NCI-H510A treated with DMSO at 0.1 percent for 48 hours (cell line): ENCODE data around the gene INSYN1.
A peak's percentile ranks its signal among the peaks of the same experiment; 100 is the strongest.
"Not testable (repeated sequence)": the region's sequence is repeated elsewhere in the genome, so short reads cannot be mapped to it uniquely, and the experiment has no call there.

Source experiments
- DNase-seq: peaks from one replicate; lab custom pipeline; 2025; lab: John Stamatoyannopoulos, UW

The INSYN1 gene, protein sequence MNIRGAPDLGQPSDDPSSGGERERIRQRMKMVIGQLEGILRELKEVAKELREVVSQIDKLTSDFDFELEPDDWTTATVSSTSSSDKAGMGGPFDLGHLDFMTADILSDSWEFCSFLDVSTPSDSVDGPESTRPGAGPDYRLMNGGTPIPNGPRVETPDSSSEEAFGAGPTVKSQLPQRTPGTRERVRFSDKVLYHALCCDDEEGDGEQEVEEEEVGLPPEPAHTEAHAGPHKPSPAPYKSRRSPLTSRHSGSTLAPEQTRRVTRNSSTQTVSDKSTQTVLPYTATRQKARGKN

GRCh38 chr15:73753250-73754130 lies at the start of gene INSYN1:
TSS of gene INSYN1 (minus strand) at chr15:73753351. CDS start at chr15:73751130, 2,221 bp downstream.
- DNase-seq, result no peak

GRCh38 chr15:73802431-73803041 lies 49.4 kb upstream of the INSYN1 start:
- DNase-seq, result no peak

DNA sequence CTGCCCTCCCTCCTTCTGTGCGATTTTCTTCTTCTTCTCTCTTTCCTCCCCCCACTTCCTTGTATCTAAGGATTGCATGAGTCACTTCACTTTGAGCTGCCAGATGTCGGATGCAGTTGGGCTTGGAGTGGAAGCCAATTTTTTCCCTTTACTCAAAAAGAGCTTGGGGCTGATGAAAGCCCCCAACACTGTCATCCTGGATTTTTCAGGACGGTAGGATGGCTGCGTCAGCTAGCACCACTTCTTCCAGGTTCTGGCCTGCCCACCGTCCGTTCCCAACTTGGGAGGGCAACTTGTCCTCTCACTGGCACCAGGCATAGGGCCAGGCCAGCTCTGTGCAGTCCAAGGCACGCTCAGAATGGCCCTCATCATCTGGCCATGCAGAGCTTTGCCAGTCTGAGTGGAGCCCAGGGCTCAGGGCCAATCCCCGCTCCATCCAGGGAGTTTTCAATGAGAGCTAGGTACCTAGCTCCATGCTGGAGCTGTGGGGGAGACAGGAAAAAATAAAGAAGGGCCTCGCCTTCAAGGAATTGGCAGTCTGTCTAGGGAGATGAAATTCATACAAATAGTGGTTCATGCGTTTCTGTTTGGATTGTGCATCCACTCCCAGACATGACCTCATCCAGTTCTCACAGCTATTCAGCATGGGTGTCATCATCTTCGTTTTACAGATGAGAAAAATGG lies 47.7 kb upstream of the INSYN1 start:
- DNase-seq, result no peak

- no peak for DNase-seq
Measured at GRCh38 chr15:73799466-73799865, 46.3 kb upstream of the INSYN1 start.

DNA sequence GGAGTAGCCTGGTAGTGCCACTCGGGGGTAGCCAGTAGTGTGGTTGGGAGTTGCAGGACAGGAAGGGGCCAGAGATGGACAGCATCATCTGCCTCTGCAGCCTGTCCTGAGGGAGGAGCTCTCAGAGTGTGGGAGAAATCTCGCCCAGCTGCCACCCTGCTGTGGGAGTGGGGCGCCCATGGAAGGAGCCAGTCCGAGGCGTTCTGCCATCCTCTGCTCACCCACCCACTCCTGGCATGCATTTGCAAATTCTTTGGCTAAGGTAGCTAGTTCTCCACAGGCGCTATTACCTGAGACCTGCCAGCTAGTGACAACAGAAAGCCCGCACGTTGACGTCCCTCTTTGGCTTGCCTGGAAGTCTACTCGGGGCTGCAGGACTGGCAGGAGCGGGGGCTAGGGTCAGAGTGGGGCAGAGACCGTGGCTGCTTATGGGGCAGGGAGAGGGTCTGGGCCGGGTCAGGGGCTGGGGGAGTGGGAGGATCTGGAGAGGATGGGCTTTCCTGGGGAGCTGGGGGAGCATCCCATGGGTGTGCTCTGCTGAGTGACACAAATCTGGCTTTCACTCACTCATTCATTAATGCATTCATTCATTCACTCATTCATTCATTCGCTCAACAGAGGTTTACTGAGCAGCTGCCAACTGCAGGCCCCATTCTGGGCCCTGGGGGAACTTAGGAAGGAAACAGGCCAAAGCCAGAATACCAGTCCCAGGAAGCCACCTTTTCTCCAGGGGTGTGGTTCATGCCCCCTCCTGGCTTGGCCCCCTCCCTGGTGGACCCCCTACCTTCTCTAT lies 44.4 kb upstream of the INSYN1 start:
- no peak for DNase-seq

GRCh38 chr15:73796331-73796831 lies 43.2 kb upstream of the INSYN1 start:
- no peak for DNase-seq

DNA sequence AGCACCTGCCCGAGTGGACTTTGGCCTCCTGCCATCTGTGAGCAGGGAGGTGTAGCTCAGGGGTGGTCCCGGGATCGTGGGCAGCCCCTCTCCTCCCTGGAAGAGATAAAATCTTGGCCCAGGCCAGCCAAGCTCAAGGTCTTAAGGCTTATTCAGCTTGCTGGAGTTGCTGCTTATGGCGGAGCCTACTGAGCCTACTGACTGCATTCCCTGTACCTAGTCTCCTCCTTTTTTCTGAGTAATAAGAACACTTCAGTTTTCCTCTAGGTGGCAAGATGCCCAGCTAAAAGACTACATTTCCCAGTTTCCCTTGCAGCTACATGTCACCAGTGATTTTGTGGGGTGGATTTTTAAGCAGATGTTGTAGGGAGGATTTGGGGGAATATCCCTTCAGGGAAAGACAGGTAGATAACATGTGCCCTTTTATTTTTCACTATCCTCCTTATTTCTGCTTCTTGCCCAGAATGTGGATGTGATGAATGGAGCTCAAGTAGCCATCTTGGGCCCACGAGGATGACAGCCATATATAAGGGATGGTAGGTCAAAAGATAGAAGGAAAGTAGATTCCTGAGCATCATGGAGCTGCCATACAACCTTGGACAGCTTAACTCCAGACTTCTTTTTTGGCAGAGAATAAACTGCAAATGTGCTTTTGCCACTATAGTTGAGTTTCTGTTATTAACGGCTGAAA lies 41.4 kb upstream of the INSYN1 start:
- peak; percentile 3 for DNase-seq

DNA sequence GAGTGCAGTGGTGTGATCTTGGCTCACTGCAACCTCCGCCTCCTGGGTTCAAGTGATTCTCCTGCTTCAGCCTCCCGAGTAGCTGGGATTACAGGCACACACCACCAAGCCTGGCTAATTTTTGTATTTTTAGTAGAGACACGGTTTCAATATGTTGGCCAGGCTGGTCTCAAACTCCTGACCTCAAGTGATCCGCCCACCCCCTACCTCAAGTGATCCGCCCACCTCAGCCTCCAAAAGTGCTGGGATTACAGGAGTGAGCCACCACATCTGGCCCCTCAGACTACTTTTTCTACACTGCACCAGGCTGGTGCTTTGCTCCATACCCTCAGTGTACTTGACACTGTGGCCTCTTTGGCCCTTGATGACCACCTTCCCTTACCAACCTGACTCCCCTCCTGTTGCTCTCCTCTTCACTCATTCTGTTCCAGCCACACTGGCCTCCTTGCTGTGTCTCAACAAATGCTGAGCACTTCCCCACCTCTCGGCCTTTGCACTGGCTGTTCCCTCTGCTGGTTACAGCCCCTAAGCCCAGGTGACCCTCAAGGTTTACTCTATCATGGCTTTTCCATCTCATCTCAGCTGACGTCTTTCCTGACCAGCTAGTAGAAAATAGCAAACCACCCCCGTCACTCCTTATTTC lies 39.9 kb upstream of the INSYN1 start:
- not testable (repeated sequence) for DNase-seq

DNA sequence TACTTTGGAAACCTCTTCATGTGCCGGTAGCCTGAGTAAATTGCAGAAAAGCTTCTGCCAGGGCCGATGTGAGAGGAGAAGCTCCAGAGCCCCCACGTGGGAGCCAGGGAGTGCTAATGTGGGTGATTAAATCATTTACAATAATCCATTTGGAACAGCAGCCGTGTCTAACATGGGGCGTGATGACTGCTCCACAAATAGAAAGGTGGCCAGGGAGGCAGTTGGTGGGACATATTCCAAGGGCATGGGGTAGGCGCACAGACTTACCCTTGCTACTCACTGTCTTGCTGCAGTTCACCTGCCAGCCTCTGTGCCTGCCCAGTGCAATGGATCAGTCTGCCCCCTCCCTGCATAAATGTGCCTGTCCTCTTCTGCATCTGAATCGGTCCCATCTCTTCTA lies 39.3 kb upstream of the INSYN1 start:
- no peak for DNase-seq

DNA sequence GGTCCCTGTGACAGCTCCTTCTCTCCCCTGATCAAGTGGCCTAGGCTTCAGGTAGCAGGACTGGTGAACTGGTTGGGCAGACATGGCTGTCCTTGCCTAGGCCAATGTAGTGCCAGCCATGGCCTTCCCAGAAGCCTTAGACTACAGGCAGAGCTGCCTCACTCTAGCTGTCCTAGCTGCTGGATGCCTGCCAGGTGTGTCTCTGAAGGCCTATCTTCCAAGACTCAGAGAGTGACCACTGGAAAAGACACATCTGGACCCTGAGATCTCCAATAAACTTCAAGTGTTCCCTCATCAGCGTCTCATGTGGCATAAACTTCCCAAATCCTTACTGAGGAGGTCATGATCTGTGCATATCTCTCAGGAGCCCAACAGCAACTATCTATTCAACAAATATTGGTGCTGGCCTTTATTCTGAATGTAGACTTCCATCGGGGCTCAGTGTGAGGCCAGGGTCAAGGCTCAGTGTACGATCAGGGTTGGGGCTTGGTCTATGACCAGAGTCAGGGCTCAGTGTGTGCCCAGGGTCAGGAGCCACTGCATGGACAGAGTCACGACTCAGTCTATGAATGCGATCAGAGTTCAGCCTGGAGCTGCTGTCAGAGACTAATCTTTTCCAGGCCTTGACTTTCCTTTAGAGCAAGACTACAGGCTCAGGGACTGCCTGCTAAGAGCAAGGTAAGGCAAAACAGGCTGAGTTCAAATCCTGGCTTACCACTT lies 36.5 kb upstream of the INSYN1 start:
- no peak for DNase-seq

DNA sequence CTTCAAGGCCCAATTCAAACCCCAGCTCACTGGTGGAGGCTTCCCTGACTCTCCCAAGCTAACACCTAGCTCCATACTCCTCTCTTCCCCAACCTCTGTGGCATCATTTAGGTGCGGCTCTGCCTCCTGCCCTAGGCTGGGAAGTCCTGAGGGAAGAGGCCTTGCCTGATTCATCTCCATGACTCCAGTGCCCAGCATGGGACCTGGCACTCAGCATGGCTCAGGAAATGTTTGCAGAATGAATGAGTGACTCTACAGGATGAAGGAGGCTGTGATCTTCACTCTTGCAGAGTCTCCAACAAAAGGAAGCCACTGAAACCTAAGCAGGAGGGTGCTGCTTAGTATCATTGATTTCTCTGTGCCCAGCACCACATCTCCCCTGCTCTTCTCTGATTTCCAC lies 34.5 kb upstream of the INSYN1 start:
- no peak for DNase-seq

DNA sequence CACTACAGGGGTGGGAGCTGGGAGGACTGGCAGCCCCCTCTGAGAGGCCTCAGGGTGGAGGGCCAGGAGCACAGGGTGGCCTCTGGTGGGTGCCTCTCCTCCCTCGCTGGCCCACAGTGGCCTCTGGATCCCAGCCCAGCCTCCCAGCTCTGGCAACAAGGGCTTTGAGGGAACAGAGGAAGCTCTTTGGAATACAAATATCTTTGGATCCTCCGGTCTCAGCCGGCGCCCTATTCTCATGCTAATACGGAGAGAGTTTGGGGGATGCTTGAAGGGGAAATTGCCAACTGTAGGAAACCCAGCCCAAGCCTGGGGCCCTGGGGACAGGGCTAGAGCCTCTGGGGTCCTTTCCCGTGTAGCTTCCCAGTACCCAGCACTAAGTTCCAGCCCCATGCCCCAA lies 33.4 kb upstream of the INSYN1 start:
- no peak for DNase-seq

DNA sequence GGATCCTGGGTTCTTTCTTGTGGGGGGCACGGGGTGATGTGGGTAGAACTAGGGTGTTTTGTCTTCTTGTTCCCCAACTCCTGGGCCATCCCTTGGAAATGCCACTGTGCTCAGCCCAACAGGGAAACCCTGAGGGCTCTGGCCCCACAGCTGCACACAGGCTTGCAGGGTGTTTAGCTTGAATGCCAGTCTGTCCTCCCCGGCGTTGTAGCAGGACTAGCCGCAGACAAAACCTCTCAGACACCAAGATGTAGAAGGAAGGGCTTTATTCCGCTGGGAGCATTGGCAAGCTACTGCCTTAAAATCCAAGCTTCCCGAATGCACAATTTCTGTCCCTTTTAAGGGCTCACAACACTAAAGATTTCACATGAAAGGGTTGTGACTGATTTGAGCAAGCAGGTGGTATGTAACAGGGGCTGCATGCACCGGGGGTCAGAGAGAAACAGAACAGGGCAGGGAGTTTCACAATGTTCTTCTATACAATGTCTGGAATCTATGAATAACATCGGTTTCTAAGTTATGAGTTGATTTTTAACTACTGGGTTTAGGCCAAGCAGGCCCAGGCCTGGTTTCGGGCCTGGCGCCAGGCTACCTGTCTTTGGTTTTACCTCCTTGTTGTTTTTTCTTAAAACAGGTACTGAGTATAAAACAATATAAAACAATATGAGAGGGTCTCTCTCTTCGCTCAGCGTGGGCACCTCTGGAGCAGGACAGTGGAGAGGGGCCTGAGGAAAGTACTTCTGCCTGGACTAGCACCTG lies 32.3 kb upstream of the INSYN1 start:
- DNase-seq, result not testable (repeated sequence)

- DNase-seq, result no peak
Measured at GRCh38 chr15:73784291-73784690, 31.1 kb upstream of the INSYN1 start.

- DNase-seq, result no peak
Measured at GRCh38 chr15:73782344-73782959, 29.3 kb upstream of the INSYN1 start.

DNA sequence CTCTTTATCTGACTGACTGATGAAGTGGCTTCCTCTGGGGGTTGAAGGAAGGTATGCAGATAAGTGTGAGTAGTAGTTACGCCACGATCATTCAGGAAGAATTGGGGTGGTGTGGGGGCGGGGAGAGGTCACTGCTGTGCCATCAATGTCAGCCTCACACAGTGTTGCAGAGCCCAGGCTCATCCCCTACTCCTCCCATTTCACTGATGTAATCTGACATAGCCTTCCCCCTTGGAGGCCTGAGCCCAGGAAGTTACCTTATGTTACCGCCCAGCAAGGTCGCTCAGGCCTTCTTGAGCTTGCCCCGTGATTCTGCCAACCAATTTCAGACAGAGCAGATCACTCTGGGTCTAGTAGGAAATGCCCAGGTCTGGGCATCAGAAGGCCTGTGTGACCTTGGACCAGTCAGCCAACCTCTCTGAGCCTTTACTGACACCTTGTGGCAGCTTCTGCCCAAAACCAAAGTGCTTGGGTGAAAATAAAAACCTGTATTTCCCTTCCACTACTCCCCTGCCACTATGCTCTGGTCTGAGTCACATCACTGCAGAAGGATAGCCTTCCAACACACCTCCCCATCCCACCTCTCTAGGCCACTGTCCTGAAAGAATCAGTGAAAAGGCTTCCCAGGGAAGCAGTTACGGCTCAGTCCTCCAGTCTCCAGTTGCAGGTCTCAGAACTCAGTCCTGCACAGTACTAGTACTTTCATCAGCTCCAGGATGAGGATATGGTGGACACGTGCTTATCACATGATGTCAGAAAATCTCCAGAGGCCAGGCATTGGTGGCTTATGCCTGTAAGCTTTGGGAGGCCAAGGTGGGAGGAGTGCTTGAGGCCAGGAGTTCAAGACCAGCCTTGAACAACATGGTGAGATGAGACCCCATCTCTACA lies 28.1 kb upstream of the INSYN1 start:
- DNase-seq, result no peak

DNA sequence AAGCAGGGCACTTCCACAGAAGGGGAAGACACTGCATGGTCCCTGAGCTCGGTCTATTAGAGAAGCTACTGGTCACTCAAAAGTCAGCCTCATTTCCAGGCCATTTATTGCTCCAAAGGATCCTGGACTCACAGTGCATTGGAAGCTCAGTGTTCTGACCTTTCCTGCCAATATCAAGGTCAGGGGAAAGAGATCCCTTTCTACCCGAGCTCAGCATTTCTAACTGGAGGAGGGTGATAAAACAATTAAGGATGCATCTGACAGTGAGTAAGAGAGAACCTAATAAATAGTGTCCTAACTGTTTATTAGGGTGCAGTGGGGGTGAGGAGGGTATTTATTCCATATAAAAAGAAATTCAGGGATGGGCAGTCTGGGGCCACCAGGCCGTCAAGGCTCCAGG lies 26.8 kb upstream of the INSYN1 start:
- DNase-seq, result no peak
